ENCODE data around the gene BOC. TPM values are rescaled to one million over a fixed set of nuclear protein-coding genes. Genes with fewer than 3 reads are reported as not detected.

BOC gene
- polyA plus RNA-seq, 1 donor from 2014 or later: 0.53 TPM

GRCh38 chr3:113276751-113277080 lies 65.4 kb downstream of the BOC start:
- Histone ChIP-seq H4K20me1 (ENCODE audit: insufficient read depth) (no peaks in the 10 kb centered on the region), H3K4me2 (ENCODE audit: low read length) (no peak overlapping the region), H3F3A (ENCODE audit: insufficient read depth, low read length, poor library complexity, severe bottlenecking) (peaks cover 4% of the 10 kb centered on the region), H2AFZ (ENCODE audit: low read depth, low read length) (no peak overlapping the region), H3K36me3 (ENCODE audit: insufficient read depth, low read length) (no peaks in the 10 kb centered on the region), H3K79me2 (replicated peaks; ENCODE audit: insufficient read depth, low read length) (no peaks in the 10 kb centered on the region), H3K9me2 (ENCODE audit: insufficient read depth, low read length) (no peaks in the 10 kb centered on the region), H3K9ac (ENCODE audit: low read length) (no peak overlapping the region), H3K27me3 (ENCODE audit: insufficient read depth, low read depth, low read length) (no peaks in the 10 kb centered on the region), H3K4me3 (ENCODE audit: low read length) (no peak overlapping the region), H3K27ac (ENCODE audit: low read length) (no peak overlapping the region), H3K9me3 (ENCODE audit: low read length) (no peaks in the 10 kb centered on the region)
- no peak for TF ChIP-seq EP300 (conservative IDR thresholded peaks at IDR 0.05; ENCODE audit: poor library complexity, severe bottlenecking)
- TF ChIP-seq POLR2AphosphoS5 (IDR thresholded peaks at IDR 0.05): no peak
- no peak for TF ChIP-seq MXI1 (conservative IDR thresholded peaks at IDR 0.05; ENCODE audit: poor library complexity, severe bottlenecking)
- no peak for TF ChIP-seq RAD21 (conservative IDR thresholded peaks at IDR 0.05)
- TF ChIP-seq EZH2 (IDR thresholded peaks at IDR 0.05; ENCODE audit: borderline replicate concordance, insufficient read depth, low read length, poor library complexity, severe bottlenecking): no peak
- no peak for TF ChIP-seq REST (IDR thresholded peaks at IDR 0.05; ENCODE audit: borderline replicate concordance)
- TF ChIP-seq SMC3 (conservative IDR thresholded peaks at IDR 0.05; ENCODE audit: poor library complexity): no peak
- no peak for TF ChIP-seq TAF1 (IDR thresholded peaks at IDR 0.05; ENCODE audit: low read depth)
- TF ChIP-seq CTCF (IDR thresholded peaks at IDR 0.05; ENCODE audit: poor library complexity, severe bottlenecking): no peak

- Histone ChIP-seq H3K4me3 (ENCODE audit: low read length) (no peak overlapping the region), H3K79me2 (replicated peaks; ENCODE audit: insufficient read depth, low read length) (no peaks in the 10 kb centered on the region), H3K4me2 (ENCODE audit: low read length) (no peak overlapping the region), H4K20me1 (ENCODE audit: insufficient read depth) (no peaks in the 10 kb centered on the region), H3K9ac (ENCODE audit: low read length) (no peak overlapping the region), H3K36me3 (ENCODE audit: insufficient read depth, low read length) (no peaks in the 10 kb centered on the region), H3K9me3 (ENCODE audit: low read length) (no peaks in the 10 kb centered on the region), H3K27ac (ENCODE audit: low read length) (no peak overlapping the region), H2AFZ (ENCODE audit: low read depth, low read length) (no peak overlapping the region), H3F3A (ENCODE audit: insufficient read depth, low read length, poor library complexity, severe bottlenecking) (peaks cover 4% of the 10 kb centered on the region), H3K9me2 (ENCODE audit: insufficient read depth, low read length) (no peaks in the 10 kb centered on the region), H3K27me3 (ENCODE audit: insufficient read depth, low read depth, low read length) (no peaks in the 10 kb centered on the region)
- no peak for TF ChIP-seq TAF1 (IDR thresholded peaks at IDR 0.05; ENCODE audit: low read depth)
- TF ChIP-seq RAD21 (conservative IDR thresholded peaks at IDR 0.05): no peak
- no peak for TF ChIP-seq MXI1 (conservative IDR thresholded peaks at IDR 0.05; ENCODE audit: poor library complexity, severe bottlenecking)
- no peak for TF ChIP-seq CTCF (IDR thresholded peaks at IDR 0.05; ENCODE audit: poor library complexity, severe bottlenecking)
- TF ChIP-seq EZH2 (IDR thresholded peaks at IDR 0.05; ENCODE audit: borderline replicate concordance, insufficient read depth, low read length, poor library complexity, severe bottlenecking): no peak
- no peak for TF ChIP-seq EP300 (conservative IDR thresholded peaks at IDR 0.05; ENCODE audit: poor library complexity, severe bottlenecking)
These were observed 66.1 kb downstream of the BOC start for GRCh38 chr3:113277414-113277813.

Measured in neural cell (in vitro differentiated cells).